Epithelial cell of proximal tubule (primary cell): ENCODE data around the gene SYAP1. TPM values are rescaled to one million over a fixed set of nuclear protein-coding genes. Genes with fewer than 3 reads are reported as not detected.

Experiments
- DNase-seq: peaks from one replicate; pipeline ENCODE4 v3.0.0-alpha.2; 2011; ENCODE audit warnings: low read depth
- H3K4me3 ChIP-seq: 2 replicates; pipeline ENCODE4 v1.5.1; 2011; ENCODE audit warnings: low read depth, mild to moderate bottlenecking, low read length
- total RNA-seq: library from RNA; depleted of rRNA; stranded (reverse); fragments of >200 nt; gene quantifications from 2 replicates; pipeline ENCODE4 v1.2.3, GENCODE V29; 2015
- TF ChIP-seq, protein P1 (sequence below): conservative IDR thresholded peaks from 2 replicates; pipeline ENCODE4 v1.5.1; 2012; ENCODE audit warnings: low read depth, mild to moderate bottlenecking, low read length

SYAP1 gene
- total RNA-seq, 1 donor from 2014 or later: 24.0 TPM

DNA sequence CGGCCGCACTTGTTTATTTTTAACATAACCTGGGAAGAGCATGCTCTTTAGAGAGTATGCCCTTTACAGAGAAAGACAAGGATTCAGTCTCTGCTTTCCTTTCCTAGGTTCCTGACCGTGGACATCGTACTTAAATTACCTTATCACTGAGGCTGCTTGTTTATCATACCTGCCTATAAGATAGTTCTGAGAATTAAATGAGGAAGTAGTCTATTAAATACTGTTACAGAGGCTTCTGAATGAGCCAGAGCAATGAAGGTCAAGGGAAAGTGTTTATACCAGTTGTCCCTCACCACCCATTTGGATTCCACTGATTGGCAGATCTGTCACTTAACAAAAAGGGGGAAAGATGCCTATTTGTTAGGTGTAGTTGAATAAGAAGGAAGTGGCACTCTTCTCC, 76.9 kb downstream of the SYAP1 start:
- TF ChIP-seq, protein P1, sequence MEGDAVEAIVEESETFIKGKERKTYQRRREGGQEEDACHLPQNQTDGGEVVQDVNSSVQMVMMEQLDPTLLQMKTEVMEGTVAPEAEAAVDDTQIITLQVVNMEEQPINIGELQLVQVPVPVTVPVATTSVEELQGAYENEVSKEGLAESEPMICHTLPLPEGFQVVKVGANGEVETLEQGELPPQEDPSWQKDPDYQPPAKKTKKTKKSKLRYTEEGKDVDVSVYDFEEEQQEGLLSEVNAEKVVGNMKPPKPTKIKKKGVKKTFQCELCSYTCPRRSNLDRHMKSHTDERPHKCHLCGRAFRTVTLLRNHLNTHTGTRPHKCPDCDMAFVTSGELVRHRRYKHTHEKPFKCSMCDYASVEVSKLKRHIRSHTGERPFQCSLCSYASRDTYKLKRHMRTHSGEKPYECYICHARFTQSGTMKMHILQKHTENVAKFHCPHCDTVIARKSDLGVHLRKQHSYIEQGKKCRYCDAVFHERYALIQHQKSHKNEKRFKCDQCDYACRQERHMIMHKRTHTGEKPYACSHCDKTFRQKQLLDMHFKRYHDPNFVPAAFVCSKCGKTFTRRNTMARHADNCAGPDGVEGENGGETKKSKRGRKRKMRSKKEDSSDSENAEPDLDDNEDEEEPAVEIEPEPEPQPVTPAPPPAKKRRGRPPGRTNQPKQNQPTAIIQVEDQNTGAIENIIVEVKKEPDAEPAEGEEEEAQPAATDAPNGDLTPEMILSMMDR: no peak
- no peak overlapping the region for H3K4me3 ChIP-seq
- no peak for DNase-seq

DNA sequence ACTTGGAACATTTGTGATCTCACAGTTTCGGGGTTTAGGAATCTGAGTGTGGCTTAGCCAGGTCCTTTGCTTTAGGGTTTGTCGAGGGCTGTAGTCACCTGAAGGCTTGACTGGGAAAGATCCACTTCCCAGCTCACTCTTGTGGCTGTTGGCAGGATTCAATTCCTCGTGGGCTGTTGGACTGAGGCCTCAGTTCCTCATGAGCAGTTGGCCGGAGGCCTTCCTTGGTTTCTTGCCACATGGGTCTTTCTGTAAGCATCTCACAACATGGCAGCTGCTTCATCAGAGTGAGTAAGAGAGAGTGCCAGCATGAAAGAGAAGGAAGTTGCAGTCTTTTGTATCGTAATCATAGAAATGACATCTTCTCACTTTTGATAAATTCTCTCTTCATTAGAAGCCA, 77.9 kb downstream of the SYAP1 start:
- H3K4me3 ChIP-seq: no peak overlapping the region
- TF ChIP-seq, protein P1: no peak
- DNase-seq: no peak

DNA sequence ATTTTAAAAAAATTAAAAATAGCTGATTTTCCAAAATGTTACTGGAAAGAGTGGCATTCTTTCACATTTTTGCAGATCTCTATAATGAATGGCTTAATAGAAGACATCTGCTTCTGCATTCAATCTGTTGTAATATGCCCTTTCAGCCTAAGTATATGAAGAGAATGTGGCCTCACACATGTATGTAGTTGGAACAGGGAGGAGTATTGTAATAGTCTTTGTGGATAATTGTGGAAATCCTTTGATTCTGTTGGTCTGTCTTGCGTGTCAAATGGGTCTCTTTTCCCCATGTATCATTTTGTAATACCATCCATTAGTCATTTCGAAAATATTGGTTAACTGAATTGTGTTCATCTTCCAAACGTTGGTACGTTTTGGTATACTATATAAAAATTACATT, 78.4 kb downstream of the SYAP1 start:
- no peak for DNase-seq
- TF ChIP-seq, protein P1: no peak

DNA sequence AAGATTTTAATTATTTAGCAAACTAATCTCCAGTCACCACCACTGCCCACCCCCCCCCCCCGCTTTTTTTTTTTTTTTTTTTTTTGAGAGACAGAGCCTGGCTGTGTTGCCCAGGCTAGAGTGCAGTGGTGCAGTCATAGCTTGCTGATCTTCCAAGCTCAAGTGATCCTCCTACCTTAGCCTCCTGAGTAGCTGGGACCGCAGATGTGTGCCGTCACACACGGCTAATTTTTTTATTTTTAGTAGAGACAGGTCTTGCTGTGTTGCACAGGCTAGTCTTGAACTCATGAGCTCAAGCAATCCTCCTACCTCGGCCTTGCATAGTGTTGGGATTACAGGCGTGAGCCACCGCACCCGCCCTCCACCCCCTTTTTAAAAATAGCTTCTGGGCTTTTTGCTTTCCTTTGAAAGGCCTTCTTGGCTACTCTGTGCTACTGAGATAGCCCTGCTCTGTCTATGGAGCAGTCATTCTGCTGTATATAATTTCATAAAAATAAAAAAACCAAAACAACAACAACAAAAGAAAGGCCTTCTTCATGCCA, 85.6 kb downstream of the SYAP1 start:
- TF ChIP-seq, protein P1: no peak
- no peak for DNase-seq
- H3K4me3 ChIP-seq: no peak overlapping the region

More for the DNA sequence above, 78.4 kb downstream of the SYAP1 start:
- H3K4me3 ChIP-seq: no peak overlapping the region

DNA sequence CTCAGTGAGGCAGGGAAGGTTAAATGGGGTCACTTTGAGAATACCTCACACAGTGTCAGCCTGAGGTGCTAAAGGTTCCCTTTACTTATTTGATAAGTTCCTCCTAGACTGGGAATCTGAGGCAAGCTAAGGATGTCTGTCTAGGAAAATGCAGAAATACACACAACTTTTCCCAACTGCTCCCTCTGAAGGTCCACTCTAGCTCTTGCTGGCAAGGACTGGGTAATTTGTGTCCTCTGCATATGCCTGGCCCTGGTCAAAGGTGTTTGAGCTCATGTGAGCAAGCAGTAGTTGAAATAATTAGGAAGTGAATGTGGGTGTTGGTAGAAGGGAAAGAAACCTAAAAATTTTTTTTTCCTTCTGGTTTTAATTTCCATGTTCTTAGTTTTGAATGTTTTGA, 88.1 kb downstream of the SYAP1 start:
- no peak overlapping the region for H3K4me3 ChIP-seq
- DNase-seq: no peak
- TF ChIP-seq, protein P1: no peak

DNA sequence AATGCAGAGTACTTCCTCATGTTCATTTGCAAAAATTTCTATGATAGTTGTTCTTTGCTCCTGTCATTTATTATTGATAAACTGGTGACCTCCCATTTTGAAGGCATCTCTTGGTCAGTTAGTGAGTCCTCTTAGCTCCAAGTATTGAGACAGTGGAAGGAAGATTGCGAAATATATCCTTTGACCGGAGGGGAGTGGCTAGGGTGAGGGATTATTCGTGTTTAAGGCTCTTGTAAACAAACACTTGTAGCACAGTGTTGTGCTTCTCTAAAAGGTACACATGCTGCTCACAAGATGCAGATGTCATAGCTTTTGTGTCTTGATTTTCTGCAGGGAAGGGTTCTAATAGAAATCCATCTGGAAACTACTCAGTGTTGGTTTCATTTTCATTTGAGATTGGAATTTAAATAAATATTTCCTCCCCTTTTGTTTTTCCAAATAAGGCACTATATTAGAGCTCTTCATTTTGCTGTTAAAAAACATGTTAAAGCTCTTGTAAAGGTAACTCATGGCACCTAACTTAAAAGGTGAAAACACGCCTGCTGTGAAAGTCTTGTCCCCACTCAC, 88.6 kb downstream of the SYAP1 start:
- DNase-seq: no peak
- peak overlapping the region; percentile 40 for H3K4me3 ChIP-seq

DNA sequence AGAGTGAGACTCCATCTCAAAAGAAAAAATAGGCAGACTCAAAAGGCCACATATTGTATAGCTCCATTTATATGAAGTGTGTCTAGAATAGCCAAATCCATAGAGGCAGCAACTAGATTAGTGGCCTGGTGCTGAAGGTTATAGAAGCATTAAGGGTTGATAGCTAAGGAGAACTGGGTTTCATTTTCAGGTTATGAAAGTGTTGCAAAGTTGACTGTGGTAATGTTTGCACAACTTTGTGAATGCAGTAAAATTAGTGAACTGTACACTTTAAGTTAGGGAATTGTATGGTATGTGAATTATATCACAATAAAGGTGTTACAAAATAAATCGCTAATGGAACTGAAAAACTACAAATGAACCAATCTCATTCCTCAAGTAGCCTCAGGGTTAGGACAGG, 95.2 kb downstream of the SYAP1 start:
- H3K4me3 ChIP-seq: no peak overlapping the region
- no peak for DNase-seq
- TF ChIP-seq, protein P1: no peak

More for the DNA sequence above, 88.6 kb downstream of the SYAP1 start:
- TF ChIP-seq, protein P1: no peak
